Neural progenitor cell (in vitro differentiated cells): ENCODE data around the gene NHP2.

Source experiments
- EZH2 ChIP-seq: fragments of 200-600 bp; sonication (generic); IDR thresholded peaks from 2 replicates; pipeline ENCODE4 v1.6.1; 2017; ENCODE audit warnings: antibody characterized with exemption, mild to moderate bottlenecking, moderate library complexity
- EZH2phosphoT487 ChIP-seq: fragments of 200-600 bp; sonication (generic); IDR thresholded peaks from 2 replicates; pipeline ENCODE4 v1.6.1; 2017; ENCODE audit warnings: antibody characterized with exemption
- TF ChIP-seq, protein P1 (sequence below): fragments of 200-600 bp; sonication (generic); IDR thresholded peaks from 2 replicates; pipeline ENCODE4 v1.5.1; 2017; ENCODE audit warnings: antibody characterized with exemption, mild to moderate bottlenecking

GRCh38 chr5:178163772-178164735, 10.4 kb upstream of the NHP2 start:
- TF ChIP-seq, protein P1, sequence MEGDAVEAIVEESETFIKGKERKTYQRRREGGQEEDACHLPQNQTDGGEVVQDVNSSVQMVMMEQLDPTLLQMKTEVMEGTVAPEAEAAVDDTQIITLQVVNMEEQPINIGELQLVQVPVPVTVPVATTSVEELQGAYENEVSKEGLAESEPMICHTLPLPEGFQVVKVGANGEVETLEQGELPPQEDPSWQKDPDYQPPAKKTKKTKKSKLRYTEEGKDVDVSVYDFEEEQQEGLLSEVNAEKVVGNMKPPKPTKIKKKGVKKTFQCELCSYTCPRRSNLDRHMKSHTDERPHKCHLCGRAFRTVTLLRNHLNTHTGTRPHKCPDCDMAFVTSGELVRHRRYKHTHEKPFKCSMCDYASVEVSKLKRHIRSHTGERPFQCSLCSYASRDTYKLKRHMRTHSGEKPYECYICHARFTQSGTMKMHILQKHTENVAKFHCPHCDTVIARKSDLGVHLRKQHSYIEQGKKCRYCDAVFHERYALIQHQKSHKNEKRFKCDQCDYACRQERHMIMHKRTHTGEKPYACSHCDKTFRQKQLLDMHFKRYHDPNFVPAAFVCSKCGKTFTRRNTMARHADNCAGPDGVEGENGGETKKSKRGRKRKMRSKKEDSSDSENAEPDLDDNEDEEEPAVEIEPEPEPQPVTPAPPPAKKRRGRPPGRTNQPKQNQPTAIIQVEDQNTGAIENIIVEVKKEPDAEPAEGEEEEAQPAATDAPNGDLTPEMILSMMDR, result peak; percentile 98
- no peak for TF ChIP-seq EZH2phosphoT487
- TF ChIP-seq EZH2, result no peak
